Measurements from ENCODE around the gene THSD7A.

Gene THSD7A

GRCh38 chr7:11576310-11576709 lies 255.7 kb downstream of the THSD7A start:
- H3K36me3 ChIP-seq (replicated peaks; ENCODE audit: insufficient read depth, low read length) = no peaks in the 10 kb centered on the region
- H3K4me1 ChIP-seq (ENCODE audit: low read length) = no peaks in the 10 kb centered on the region
- H2AFZ ChIP-seq (ENCODE audit: low read length) = no peak overlapping the region
- H3K9me2 ChIP-seq (replicated peaks; ENCODE audit: insufficient read depth, low read length) = no peaks in the 10 kb centered on the region
- H3K4me2 ChIP-seq (ENCODE audit: low read depth, low read length) = no peak overlapping the region
- no peaks in the 10 kb centered on the region for H3K79me2 ChIP-seq (ENCODE audit: low read length)
- DNase-seq = no peak
- TF ChIP-seq EZH2phosphoT487 (IDR thresholded peaks at IDR 0.05; ENCODE audit: low read length) = no peak
- no peak for TF ChIP-seq CTCF (IDR thresholded peaks at IDR 0.05; ENCODE audit: low read length)
- no peak for TF ChIP-seq EZH2 (optimal IDR thresholded peaks at IDR 0.05; ENCODE audit: low read depth, low read length)
- no peaks in the 10 kb centered on the region for H3F3A ChIP-seq (ENCODE audit: insufficient read depth, low read length)
- H3K9me3 ChIP-seq (replicated peaks; ENCODE audit: insufficient read depth, low read length) = no peaks in the 10 kb centered on the region
- no peaks in the 10 kb centered on the region for H4K20me1 ChIP-seq (ENCODE audit: insufficient read depth, low read length)
- no peak overlapping the region for H3K9ac ChIP-seq (ENCODE audit: low read length)
- no peaks in the 10 kb centered on the region for H3K27me3 ChIP-seq (replicated peaks; ENCODE audit: insufficient read depth, low read length)
- no peak overlapping the region for H3K4me3 ChIP-seq (ENCODE audit: low read length)
- no peak overlapping the region for H3K27ac ChIP-seq (ENCODE audit: low read length)

DNA sequence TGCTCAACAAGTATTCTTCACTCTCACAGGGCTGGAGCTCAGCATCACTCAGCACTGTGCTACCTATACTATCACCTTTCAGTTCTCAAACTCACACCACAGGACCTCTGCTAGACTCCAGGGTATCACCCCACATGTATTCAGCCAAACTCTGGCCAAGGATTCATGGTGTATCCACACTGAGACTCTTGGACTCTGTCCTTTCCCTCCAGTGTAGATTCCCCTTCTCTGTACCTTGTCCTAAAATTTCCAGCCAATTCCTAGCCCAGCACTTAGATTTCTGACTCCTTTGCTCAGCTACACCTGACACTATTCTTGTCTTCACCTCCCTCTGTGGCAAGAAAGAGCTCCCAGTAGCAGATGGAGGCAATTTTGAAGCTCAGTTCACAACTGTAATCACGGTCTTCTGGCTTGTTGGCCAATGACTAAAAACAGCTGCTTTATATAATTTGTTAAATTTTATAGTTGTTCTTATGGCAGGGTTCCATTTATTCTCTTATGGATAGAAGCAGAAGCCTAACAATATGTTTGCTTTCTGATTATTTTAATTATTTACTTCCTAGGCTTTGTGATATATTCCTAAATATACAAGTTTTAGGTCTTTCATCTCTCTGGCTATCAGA lies 258.8 kb downstream of the THSD7A start:
- no peaks in the 10 kb centered on the region for H3K27me3 ChIP-seq (replicated peaks; ENCODE audit: insufficient read depth, low read length)
- no peaks in the 10 kb centered on the region for H3F3A ChIP-seq (ENCODE audit: insufficient read depth, low read length)
- H3K27ac ChIP-seq (ENCODE audit: low read length) = no peak overlapping the region
- no peaks in the 10 kb centered on the region for H3K9me3 ChIP-seq (replicated peaks; ENCODE audit: insufficient read depth, low read length)
- TF ChIP-seq CTCF (IDR thresholded peaks at IDR 0.05; ENCODE audit: low read length) (no peak), EZH2 (optimal IDR thresholded peaks at IDR 0.05; ENCODE audit: low read depth, low read length) (no peak), EZH2phosphoT487 (IDR thresholded peaks at IDR 0.05; ENCODE audit: low read length) (no peak)
- H3K4me3 ChIP-seq (ENCODE audit: low read length) = no peak overlapping the region
- H3K9ac ChIP-seq (ENCODE audit: low read length) = no peak overlapping the region
- H2AFZ ChIP-seq (ENCODE audit: low read length) = no peak overlapping the region
- no peaks in the 10 kb centered on the region for H3K9me2 ChIP-seq (replicated peaks; ENCODE audit: insufficient read depth, low read length)
- H3K79me2 ChIP-seq (ENCODE audit: low read length) = no peaks in the 10 kb centered on the region
- no peaks in the 10 kb centered on the region for H4K20me1 ChIP-seq (ENCODE audit: insufficient read depth, low read length)
- no peaks in the 10 kb centered on the region for H3K36me3 ChIP-seq (replicated peaks; ENCODE audit: insufficient read depth, low read length)
- DNase-seq = no peak
- no peak overlapping the region for H3K4me2 ChIP-seq (ENCODE audit: low read depth, low read length)
- no peaks in the 10 kb centered on the region for H3K4me1 ChIP-seq (ENCODE audit: low read length)

- no peaks in the 10 kb centered on the region for H3K4me1 ChIP-seq (ENCODE audit: low read length)
- H3K4me2 ChIP-seq (ENCODE audit: low read depth, low read length) = no peak overlapping the region
- H3K9me2 ChIP-seq (replicated peaks; ENCODE audit: insufficient read depth, low read length) = no peaks in the 10 kb centered on the region
- H3K9ac ChIP-seq (ENCODE audit: low read length) = no peak overlapping the region
- TF ChIP-seq EZH2 (optimal IDR thresholded peaks at IDR 0.05; ENCODE audit: low read depth, low read length) (no peak), EZH2phosphoT487 (IDR thresholded peaks at IDR 0.05; ENCODE audit: low read length) (no peak), CTCF (IDR thresholded peaks at IDR 0.05; ENCODE audit: low read length) (no peak)
- DNase-seq = no peak
- no peak overlapping the region for H2AFZ ChIP-seq (ENCODE audit: low read length)
- H3K9me3 ChIP-seq (replicated peaks; ENCODE audit: insufficient read depth, low read length) = no peaks in the 10 kb centered on the region
- no peaks in the 10 kb centered on the region for H3K36me3 ChIP-seq (replicated peaks; ENCODE audit: insufficient read depth, low read length)
- no peak overlapping the region for H3K4me3 ChIP-seq (ENCODE audit: low read length)
- no peaks in the 10 kb centered on the region for H3K79me2 ChIP-seq (ENCODE audit: low read length)
- H4K20me1 ChIP-seq (ENCODE audit: insufficient read depth, low read length) = no peaks in the 10 kb centered on the region
- H3F3A ChIP-seq (ENCODE audit: insufficient read depth, low read length) = no peaks in the 10 kb centered on the region
- no peaks in the 10 kb centered on the region for H3K27me3 ChIP-seq (replicated peaks; ENCODE audit: insufficient read depth, low read length)
- no peak overlapping the region for H3K27ac ChIP-seq (ENCODE audit: low read length)
Observed at GRCh38 chr7:11570922-11571550, 261.0 kb downstream of the THSD7A start.
